ENCODE measurements around the gene OR4C6. TPM values are rescaled to one million over a fixed set of nuclear protein-coding genes. Genes with fewer than 3 reads are reported as not detected.

OR4C6 gene
- total RNA-seq, result not detected in 2 replicates

GRCh38 chr11:55661901-55662300, at the start of gene OR4C6:
OR4C6 (plus strand) TSS chr11:55662201; CDS start chr11:55665167, 2,966 bp downstream.

GRCh38 chr11:55634813-55635212, 27.2 kb upstream of the OR4C6 start, which contains the start of gene OR4P4:
OR4P4 (plus strand) TSS chr11:55635113.

GRCh38 chr11:55648027-55648426, 14.0 kb upstream of the OR4C6 start, which contains the start of gene OR4S2:
OR4S2 (plus strand) TSS chr11:55648327; CDS start chr11:55650904, 2,577 bp downstream.

Other genes starting within 250 kb of the OR4C6 start
- gene OR4C15, start 107.7 kb upstream of the OR4C6 start, total RNA-seq, result not detected in 2 replicates
- gene OR4C16, start 90.1 kb upstream of the OR4C6 start, total RNA-seq, result not detected in 2 replicates
- not detected in 2 replicates for gene OR4C11, start 54.6 kb upstream of the OR4C6 start, total RNA-seq
- not detected in 2 replicates for gene OR4P4, start 27.1 kb upstream of the OR4C6 start, total RNA-seq
- gene OR4S2, start 13.9 kb upstream of the OR4C6 start, total RNA-seq, result not detected in 2 replicates
- not detected in 2 replicates for gene OR5D13, start 111.2 kb downstream of the OR4C6 start, total RNA-seq
- not detected in 2 replicates for gene OR5D14, start 133.4 kb downstream of the OR4C6 start, total RNA-seq
- not detected in 2 replicates for gene OR5L1, start 149.2 kb downstream of the OR4C6 start, total RNA-seq
- gene OR5D18, start 157.4 kb downstream of the OR4C6 start, total RNA-seq, result not detected in 2 replicates
- not detected in 2 replicates for gene OR5L2, start 165.0 kb downstream of the OR4C6 start, total RNA-seq
- gene OR5D16, start 176.6 kb downstream of the OR4C6 start, total RNA-seq, result not detected in 2 replicates
- not detected in 2 replicates for gene TRIM51, start 221.1 kb downstream of the OR4C6 start, total RNA-seq

Measured in cardiac atrium fibroblast (primary cell).